HG03575 (cell line): Measurements from ENCODE around the gene PTPRO.

Experiments used
- ATAC-seq: cut with Tn5 transposase; IDR thresholded peaks from one replicate; pipeline ENCODE4 v1.9.1; 2021; ENCODE audit not compliant: unreplicated experiment, insufficient number of reproducible peaks, low FRiP score; ENCODE audit errors: extremely low read depth

PTPRO gene

DNA sequence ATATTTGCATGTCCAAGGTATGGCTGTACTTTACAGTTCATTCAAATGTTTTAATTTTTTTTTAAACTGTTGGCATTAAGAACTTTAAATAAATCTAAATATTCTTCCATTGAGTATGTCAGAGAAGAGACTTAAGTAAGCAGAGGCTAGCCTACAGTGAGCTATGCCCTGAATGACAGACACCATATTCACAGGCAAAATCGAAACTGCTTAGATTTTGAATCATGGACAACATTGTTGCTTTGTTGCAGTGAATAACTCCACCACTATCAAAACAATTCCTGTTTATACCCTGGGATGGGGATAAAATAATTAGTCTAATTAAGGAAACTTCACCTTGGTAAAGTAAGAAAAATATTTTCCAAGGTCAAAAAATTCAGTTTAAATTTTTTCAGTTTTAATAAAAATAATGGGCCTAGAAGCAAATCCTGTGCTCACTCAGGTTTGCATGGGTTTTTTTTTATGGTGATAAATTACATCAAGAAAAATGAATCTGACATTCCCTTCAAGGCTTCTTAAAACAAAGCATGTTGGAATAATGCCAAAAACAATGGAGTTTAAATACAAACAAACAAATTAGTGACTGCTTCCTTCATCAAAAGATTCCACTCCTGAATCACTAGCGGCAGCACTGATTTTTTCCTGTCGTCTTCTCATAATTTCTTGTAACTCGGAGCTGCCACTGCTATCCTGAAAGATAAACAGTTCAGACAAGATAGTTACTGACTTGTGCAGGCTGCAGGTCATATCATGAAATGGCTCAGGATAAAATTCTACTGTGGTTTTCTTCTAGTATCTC, 298.6 kb downstream of the PTPRO start:
- no peak for ATAC-seq

DNA sequence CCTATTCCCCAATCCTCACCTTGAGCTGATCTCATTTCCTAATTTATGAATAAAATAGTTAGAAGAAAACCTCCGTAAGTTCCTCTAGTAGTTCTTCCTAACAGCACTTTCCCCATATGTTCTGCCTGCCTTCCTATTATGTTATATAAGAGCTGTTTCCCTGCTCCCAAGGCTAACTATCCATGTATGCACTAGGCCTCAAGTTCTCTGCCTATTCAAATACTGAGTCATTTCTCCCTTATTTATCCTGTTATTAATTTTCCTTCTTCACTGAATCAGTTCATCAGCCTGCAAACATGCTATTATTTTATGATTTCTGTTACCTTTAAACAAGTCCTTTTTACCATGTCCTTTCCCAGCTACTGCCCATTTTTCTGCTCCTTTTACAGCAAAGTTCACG, 302.8 kb downstream of the PTPRO start:
- ATAC-seq, result no peak

DNA sequence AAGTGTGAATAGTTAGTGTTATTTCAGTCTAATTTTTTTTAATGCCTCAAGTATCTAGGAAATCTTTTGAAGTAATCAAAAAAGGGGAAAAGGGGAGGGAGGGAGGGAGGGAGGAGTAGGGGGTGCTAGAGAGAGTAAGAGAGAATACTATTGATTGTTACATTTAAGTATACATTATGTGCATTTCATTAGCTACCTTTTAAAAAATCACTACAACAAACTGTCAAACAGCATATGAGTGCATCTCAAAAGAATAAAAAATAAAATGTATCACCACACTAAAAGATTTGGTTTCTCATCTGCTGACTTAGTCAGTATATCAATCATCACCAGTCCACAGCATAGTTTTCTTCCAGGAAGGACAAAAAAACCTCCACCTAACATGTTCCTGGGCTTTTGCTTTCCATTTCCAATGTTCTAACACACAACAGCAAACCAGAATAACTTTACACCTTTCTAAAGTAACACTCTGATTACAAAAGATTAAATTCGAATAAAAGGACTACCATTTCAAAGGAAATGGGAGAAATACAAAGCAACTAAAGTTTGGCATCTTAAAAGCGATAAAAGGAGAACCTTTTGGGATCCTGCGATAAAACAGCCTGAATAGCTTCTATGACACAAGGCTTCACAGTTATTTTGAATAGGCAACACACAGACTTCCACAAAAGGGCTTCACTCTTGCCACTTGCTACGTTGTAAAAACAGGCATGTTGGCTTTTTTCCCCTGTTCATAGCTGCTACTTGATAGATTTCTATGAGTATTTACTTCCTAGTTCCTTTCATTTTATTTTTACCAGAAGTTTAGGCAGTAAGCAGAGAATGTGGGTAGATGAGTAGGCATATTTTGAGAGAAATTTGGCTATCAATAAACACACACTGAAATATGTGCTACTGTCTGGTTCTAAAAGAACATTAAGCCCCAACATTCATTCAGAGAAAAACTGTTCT, 306.0 kb downstream of the PTPRO start:
- ATAC-seq, result no peak

DNA sequence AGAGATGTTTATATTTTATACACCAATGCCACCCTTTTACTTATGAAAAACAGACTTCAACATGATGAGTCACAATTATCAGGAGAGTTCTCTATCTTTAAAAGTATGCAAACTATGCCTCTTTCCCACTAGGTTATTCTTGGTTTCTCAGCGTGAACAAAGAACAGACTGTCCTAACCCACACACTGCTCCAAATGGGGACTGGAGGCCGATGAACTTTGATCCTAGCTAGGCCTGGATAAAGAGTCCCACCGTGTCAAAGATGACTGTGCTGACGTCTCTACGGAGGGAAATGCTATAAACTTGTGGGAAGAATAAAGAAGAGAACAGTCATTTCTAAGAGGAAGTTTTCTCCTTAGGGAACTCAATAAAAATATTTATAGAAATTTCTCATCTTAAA, 306.8 kb downstream of the PTPRO start:
- no peak for ATAC-seq

DNA sequence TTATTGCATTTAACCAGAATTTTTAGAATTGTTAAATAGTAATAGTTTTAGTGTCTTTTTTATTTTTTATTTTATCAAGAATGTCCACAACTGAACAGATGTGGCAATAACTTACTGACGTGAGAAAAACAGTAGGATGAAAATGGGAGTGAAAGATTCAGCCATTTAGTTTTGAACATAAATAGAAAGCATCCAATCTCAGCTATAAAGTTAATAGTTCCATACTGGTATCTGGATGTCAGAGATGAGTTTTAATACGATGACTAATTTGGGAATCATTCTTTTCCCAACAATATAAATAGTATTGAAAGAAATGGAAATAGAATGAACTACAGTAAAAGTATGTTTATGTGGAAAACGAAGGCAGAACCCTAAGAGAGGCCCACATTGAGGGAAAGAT, 307.5 kb downstream of the PTPRO start:
- no peak for ATAC-seq

DNA sequence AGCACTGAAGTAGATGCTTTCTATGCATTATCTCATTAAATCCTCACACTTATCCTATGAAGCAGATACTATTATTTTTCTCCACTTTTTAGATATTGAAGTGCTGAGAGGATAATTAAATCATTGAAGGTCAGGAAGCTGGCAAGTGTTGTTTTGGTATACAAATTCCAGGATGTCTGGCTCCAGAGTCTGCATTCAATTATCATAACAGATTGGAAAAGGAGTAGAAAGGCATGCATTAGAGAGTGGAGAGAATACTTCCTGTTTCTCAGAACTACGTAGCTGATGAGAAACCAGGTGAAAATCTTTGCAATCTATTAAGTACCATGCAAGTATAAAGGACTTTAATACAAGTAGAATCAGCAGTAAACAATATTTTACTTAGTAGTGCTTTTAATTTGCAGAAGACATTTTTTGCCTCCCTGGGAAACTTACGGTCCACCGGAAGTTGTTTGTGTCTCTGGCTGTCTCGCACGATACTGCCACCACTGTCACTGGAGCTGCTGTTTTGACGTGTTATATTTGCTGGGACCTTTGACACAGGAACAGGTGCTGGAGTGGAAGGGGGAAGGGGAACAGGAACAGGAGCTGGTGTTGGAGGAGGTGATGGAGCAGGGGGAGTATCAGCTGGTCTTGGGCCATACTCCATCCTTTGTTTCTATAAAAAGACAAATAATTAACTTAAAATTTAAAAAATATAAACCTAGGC, 308.9 kb downstream of the PTPRO start:
- ATAC-seq, result no peak

DNA sequence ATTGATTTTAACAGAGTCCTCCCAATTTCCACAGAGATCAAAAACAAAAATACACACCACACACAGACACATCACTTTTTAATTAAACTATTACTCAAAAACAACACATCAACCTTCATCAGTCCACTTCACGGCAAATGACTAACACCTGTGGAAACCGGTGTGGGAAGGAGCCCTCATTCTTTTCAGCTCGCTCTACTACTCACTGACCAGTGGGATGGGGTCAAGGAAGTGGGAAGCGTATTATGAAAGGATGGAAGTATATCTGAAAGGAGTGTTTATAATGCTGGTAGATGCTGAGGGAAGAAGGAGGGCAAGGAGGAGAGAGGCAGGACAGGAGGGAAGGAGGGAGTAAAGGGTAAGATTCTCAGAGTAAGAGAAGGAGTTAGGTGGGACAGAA, 310.4 kb downstream of the PTPRO start:
- ATAC-seq, result no peak

DNA sequence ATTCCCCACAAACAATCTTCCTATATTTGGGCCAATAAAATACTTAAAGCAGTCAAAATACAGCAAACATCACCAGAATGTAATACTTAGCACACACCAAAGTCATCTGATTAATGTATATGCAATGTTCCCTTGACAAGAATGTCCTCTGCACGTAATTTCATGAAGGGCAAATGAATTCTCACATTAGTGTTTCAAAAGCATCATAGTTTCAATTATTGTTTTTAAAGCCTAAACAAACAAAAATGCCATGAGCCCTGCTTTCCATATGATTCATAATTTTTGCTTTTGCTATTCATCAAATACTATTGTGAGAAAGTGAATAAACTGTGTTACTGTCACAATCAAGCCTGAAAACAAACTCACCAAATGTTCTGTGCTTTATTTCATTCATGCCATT, 310.9 kb downstream of the PTPRO start:
- no peak for ATAC-seq

DNA sequence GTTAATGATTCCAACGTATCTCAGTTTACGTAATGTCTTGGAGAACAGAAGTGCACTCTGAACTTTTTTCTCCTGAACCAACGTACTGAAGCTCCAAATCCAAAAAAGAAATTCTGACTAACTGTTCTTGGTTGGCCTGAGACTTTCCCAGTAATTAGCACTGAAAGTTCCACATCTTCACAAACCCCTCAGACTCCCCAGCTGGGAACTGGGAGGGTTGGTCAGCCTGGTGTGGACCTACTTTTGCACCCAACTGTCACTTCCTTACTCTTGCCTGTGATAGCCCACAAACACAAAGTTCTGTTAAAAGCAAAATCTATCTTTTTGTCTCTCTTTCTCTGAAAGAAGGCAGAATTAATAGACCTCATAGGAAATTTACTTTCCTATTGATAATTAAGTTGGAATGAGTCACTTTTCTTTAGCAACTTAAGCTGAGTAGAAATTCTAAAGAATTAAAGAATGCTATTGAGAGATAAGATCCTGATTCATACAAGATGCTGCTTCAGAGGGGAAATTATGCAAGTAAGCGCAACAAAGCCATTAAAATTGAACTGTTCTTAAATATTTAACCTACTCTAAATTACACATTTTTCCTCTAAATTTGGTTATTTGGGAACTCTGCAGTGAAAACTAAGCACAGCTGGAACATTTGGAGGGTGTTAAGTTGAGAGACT, 311.8 kb downstream of the PTPRO start:
- ATAC-seq, result no peak

DNA sequence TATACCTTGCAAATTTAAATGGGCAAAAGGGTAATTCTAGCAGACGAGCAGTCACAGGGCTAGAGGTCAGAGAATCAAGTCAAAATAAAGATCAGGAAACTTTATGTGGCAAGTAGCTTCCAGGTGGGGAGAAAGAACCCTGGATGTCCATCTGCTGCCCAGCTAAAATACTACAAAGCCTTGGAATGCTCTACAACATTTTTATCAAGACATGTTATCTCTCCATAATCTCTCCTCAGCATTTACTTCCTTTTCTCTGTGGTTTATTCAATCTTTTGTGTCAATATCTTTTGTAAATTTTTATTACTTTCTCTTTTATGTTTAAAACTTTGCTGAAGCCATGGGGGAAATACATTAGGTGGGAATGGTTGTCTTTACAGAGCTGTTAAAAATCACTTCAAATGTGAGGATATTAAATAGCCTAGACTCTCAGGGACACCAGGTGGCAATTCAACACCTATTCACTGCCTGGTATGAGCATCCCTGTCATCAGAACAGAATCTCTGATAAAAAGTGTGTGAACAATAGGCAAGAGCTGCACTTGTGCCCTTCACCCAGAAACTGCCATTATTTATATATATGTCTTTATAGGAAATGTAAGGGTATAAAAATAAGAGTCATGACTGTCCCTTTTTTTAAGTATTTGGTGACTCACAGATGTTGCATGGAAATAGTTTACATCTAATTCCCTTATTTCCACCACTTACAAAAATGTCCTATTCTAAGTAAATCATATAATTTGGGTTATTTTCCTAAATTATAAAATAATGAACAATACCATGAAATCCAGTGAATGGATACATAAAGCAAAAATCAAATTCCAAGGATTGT, 314.0 kb downstream of the PTPRO start:
- no peak for ATAC-seq

DNA sequence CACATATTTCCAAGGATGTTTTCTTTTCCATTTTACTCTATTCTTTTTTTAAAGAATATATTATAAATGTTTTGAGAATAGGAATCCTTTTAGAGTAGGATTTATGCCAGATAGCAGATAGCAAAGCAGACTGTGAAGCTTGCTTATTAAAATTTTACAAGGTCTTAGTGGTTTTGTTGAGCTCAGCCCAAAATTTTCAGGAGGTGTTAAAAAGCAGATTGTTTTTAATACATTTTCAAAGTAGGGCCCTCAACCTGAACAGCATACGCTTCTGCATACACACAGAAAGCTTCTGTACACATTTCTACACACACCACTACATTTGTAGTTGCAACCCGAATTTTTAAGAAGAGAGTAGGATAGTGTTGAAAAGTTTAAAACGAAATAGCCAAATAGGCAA, 315.9 kb downstream of the PTPRO start:
- no peak for ATAC-seq

DNA sequence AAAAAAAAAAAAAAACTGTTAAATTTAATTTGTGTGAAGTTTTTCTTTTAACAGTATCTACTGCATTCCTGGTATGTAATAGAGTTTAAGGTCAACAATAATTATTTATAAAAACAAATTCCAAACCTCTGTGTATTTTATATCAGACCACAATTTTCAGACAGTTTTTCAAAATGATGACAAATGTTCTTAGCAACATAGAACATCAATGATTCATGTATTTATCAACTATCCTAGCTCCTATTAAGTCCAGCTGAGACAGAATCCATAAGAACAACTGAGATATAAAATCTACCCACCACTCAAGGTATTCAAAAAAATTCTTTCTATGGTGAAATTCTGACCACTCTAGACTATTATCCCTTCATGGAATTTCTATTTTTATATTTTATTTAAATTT, 322.4 kb downstream of the PTPRO start:
- ATAC-seq, result no peak

DNA sequence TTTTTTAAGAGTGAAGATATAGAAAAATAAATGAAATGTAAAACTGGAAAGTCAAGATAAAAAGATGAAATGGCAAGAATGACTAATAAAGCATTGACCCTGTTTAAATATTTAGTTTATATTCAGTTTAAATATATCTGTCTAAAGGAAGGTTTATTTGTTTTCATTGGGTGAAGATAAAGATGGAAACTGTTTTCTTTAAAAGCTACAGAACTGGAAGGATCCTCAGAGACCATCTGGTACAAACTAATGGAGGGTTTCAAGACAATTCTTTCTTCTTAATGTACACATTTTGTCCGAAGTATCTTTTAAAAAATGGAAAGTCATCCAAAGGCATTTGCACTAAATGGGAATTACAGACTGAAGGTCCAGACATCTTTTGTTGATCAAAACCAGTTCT, 324.3 kb downstream of the PTPRO start:
- ATAC-seq, result no peak
